Smooth muscle cell (in vitro differentiated cells): ENCODE results near the gene AMER2. TPM values are rescaled to one million over a fixed set of nuclear protein-coding genes. Genes with fewer than 3 reads are reported as not detected.

ENCODE experiments used
- DNase-seq: peaks from one replicate; lab custom pipeline; 2025; ENCODE audit not compliant: unreplicated experiment; lab: John Stamatoyannopoulos, UW
- H2AFZ ChIP-seq: fragments of 200-600 bp; sonication (generic); 2 replicates; pipeline ENCODE4 v1.6.0; 2016; ENCODE audit warnings: antibody characterized with exemption, low read depth, mild to moderate bottlenecking
- H3F3A ChIP-seq: fragments of 200-600 bp; sonication (generic); 2 replicates; pipeline ENCODE4 v1.6.0; 2017; ENCODE audit warnings: antibody characterized with exemption, low read depth
- H3K27ac ChIP-seq: fragments of 200-600 bp; sonication (generic); 2 replicates; pipeline ENCODE4 v1.5.1; 2016; ENCODE audit warnings: low read depth, mild to moderate bottlenecking
- H3K27me3 ChIP-seq: fragments of 200-600 bp; sonication (generic); 2 replicates; pipeline ENCODE4 v1.6.1; 2016; ENCODE audit warnings: low read depth, mild to moderate bottlenecking
- H3K36me3 ChIP-seq: fragments of 200-600 bp; sonication (generic); 2 replicates; pipeline ENCODE4 v1.5.1; 2016; ENCODE audit warnings: low read depth
- H3K4me1 ChIP-seq: fragments of 200-600 bp; sonication (generic); 2 replicates; pipeline ENCODE4 v1.5.1; 2016; ENCODE audit warnings: low read depth
- H3K4me2 ChIP-seq: fragments of 200-600 bp; sonication (generic); 2 replicates; pipeline ENCODE4 v1.6.0; 2016; ENCODE audit warnings: mild to moderate bottlenecking
- H3K4me3 ChIP-seq: fragments of 200-600 bp; sonication (generic); 2 replicates; pipeline ENCODE4 v1.5.1; 2016; ENCODE audit warnings: mild to moderate bottlenecking
- H3K79me2 ChIP-seq: fragments of 200-600 bp; sonication (generic); 2 replicates; pipeline ENCODE4 v1.6.0; 2016; ENCODE audit warnings: low read depth, mild to moderate bottlenecking
- H3K9ac ChIP-seq: fragments of 200-600 bp; sonication (generic); 2 replicates; pipeline ENCODE4 v1.6.0; 2016; ENCODE audit warnings: low read depth
- H3K9me3 ChIP-seq: fragments of 200-600 bp; sonication (generic); replicated peaks from 2 replicates; pipeline ENCODE4 v1.5.1; 2016; ENCODE audit warnings: low read depth
- H4K20me1 ChIP-seq: fragments of 200-600 bp; sonication (generic); 2 replicates; pipeline ENCODE4 v1.6.0; 2016; ENCODE audit warnings: low read depth
- CTCF ChIP-seq: fragments of 200-600 bp; sonication (generic); IDR thresholded peaks from 2 replicates; pipeline ENCODE4 v1.5.1; 2017; ENCODE audit warnings: borderline replicate concordance, mild to moderate bottlenecking, antibody characterized with exemption; ENCODE audit not compliant: insufficient read depth, poor library complexity, severe bottlenecking
- WGBS: methylation state at CpG from one replicate; pipeline ENCODE4 v1.1.7; 2016; ENCODE audit warnings: low lambda C conversion rate; 5-methylcytosine and 5-hydroxymethylcytosine counted together
- polyA plus RNA-seq: library from polyadenylated mRNA; unstranded; fragments of >200 nt; fragmentation: Nextera tagmentation; extraction: Ambion mirVana; gene quantifications from 2 replicates; pipeline ENCODE4 v1.2.1, GENCODE V29; 2016
- total RNA-seq: library from RNA; depleted of rRNA; stranded (reverse); fragments of >200 nt; gene quantifications from 2 replicates; pipeline ENCODE4 v1.2.3, GENCODE V29; 2014

The AMER2 gene
- total and polyA plus RNA-seq, 2 experiments from 2014 or later = 0.09 TPM; not detected in 1

DNA sequence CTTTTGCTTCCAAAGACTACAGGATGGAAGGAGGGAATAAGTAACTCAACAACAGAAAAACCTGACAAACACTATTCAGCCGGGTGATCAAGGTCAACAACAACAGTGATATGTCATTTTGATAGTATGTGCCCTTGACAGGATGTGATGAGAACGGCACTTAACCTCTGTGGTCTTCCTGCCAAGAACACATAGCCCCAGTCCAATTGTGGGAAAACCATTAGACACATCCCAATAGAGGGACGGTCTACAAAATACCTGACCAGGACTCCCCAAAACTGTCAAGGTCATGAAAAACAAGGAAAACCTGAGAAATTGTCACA, 43.1 kb upstream of the AMER2 start:
- H3K4me3 ChIP-seq = no peak overlapping the region
- peak overlapping the region; percentile 26 for H3K27ac ChIP-seq
- WGBS = 89% methylated on average over 3 of the region's 3 CpGs

DNA sequence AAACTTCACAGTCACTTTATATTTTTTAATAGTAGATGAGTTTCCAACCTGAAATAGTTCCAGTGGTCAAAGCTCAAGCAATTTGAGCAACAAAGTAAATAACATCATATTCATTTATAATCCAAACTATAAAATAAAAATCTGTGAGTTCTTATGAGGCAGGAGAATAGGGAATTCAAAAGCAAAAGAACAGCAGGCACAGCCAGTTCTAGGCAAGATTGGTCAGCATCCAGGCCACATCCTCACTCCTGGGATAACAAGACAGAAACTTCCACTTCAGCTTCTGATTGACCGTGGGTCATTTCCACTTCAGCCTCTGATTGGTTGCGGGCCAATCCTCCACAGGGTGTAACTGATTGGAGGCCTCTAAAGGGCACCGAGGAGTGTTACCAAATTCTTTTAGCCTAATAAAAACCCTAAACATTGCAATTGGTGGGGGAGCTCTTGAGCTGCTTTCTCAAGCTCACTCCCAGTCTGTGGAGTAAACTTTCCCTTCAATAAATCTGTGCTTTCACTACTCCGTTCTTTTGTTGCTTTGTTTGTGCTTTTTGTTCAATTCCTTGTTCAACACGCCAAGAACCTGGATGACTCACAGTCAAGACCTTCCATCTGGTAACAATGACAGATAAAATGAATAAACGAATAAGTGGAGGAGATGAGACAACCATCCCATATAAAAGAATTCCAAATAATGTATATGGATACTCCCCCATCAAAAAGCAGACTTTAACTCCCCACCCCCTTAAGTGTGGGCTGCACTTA, 42.6 kb upstream of the AMER2 start:
- no peaks in the 10 kb centered on the region for H4K20me1 ChIP-seq
- no peak overlapping the region for H2AFZ ChIP-seq
- H3K4me2 ChIP-seq = no peak overlapping the region
- no peaks in the 10 kb centered on the region for H3K27me3 ChIP-seq
- no peaks in the 10 kb centered on the region for H3K79me2 ChIP-seq
- WGBS = 70% methylated on average over 6 of the region's 6 CpGs
- peak overlapping the region; percentile 26 for H3K27ac ChIP-seq
- H3K4me3 ChIP-seq = no peak overlapping the region
- H3K9ac ChIP-seq = no peak overlapping the region
- no peaks in the 10 kb centered on the region for H3F3A ChIP-seq
- no peak for DNase-seq
- no peaks in the 10 kb centered on the region for H3K4me1 ChIP-seq
- no peaks in the 10 kb centered on the region for H3K36me3 ChIP-seq
- TF ChIP-seq CTCF = no peak
- H3K9me3 ChIP-seq = no peaks in the 10 kb centered on the region

More for the DNA sequence above, 43.1 kb upstream of the AMER2 start:
- Histone ChIP-seq H2AFZ (no peak overlapping the region), H3K27me3 (no peaks in the 10 kb centered on the region), H3K9me3 (no peaks in the 10 kb centered on the region), H3K79me2 (no peaks in the 10 kb centered on the region), H3K9ac (no peak overlapping the region), H3K4me1 (no peaks in the 10 kb centered on the region), H3K36me3 (no peaks in the 10 kb centered on the region), H3F3A (no peaks in the 10 kb centered on the region), H3K4me2 (no peak overlapping the region), H4K20me1 (no peaks in the 10 kb centered on the region)
- no peak for DNase-seq
- TF ChIP-seq CTCF = no peak

DNA sequence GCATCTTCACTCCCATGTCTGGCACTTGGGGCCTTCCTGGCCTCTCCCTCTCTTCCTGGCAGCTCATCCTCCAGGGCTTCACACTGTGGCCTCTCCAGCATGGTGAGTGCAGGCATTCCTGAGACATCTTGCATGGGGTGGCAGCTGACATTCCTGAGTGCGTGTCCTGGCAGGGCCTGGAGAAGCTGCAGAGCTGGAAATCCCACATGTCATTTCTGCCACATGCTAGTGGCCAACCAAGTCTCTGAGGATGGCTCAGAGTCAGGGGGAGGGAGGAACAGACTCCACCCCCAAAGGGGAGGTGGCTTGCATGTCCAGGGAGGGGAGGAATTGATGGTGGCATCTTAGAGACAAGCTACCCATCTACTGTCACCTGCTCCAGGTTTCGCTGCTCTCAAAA, 41.6 kb upstream of the AMER2 start:
- Histone ChIP-seq H3K36me3 (no peaks in the 10 kb centered on the region), H3K4me2 (no peak overlapping the region), H3K79me2 (no peaks in the 10 kb centered on the region), H4K20me1 (no peaks in the 10 kb centered on the region), H3K9me3 (no peaks in the 10 kb centered on the region), H3K9ac (no peak overlapping the region), H3K4me3 (no peak overlapping the region), H3K27me3 (no peaks in the 10 kb centered on the region), H2AFZ (no peak overlapping the region), H3F3A (no peaks in the 10 kb centered on the region), H3K4me1 (no peaks in the 10 kb centered on the region), H3K27ac (peak overlapping the region; percentile 48)
- DNase-seq = no peak
- WGBS = 73% methylated on average over 2 of the region's 2 CpGs
- no peak for TF ChIP-seq CTCF
